ENCODE data around the gene ZNF3. TPM values are rescaled to one million over a fixed set of nuclear protein-coding genes. Genes with fewer than 3 reads are reported as not detected.

Gene ZNF3
- total RNA-seq, 1 experiment from 2014 or later, result 32.9 TPM

GRCh38 chr7:100093925-100094486 is 12.5 kb upstream of the ZNF3 start:
- H3K36me3 ChIP-seq (ENCODE audit: control insufficient read depth, insufficient read depth, low read length), result peaks cover 46% of the 10 kb centered on the region
- peak overlapping the region; percentile 52; the same call in 1 of the 2 replicates for H3K27ac ChIP-seq (ENCODE audit: low read length)
- ChIA-PET CTCF (no interaction called here), POLR2A (no interaction called here)
- no peak for TF ChIP-seq SIN3A (IDR thresholded peaks at IDR 0.05; ENCODE audit: borderline replicate concordance, insufficient read depth, low read depth, low read length)
- no peak for TF ChIP-seq CTCF (IDR thresholded peaks at IDR 0.05)
- no peak for TF ChIP-seq TCF7L2 (IDR thresholded peaks at IDR 0.05; ENCODE audit: low read depth, low read length)
- TF ChIP-seq REST (IDR thresholded peaks at IDR 0.05; ENCODE audit: insufficient read depth in 1 of 2, low read depth in 2 of 2, low read length in 1 of 2), result no peak
- TF ChIP-seq POLR2AphosphoS5 (IDR thresholded peaks at IDR 0.05; ENCODE audit: low read depth, low read length), result peak; percentile 48; the same call in 1 of the 2 replicates
- H3K4me1 ChIP-seq (ENCODE audit: control insufficient read depth, insufficient read depth, low read length), result peaks cover 23% of the 10 kb centered on the region
- H3K9me3 ChIP-seq (ENCODE audit: control insufficient read depth, insufficient read depth, low read depth, low read length), result no peaks in the 10 kb centered on the region
- H3K4me3 ChIP-seq (ENCODE audit: low read depth in 2 of 2, low read length in 2 of 2), result no peak overlapping the region
- no TSS peak for BruUV-seq (replicated peaks)
- in situ Hi-C loops (cut with HindIII; ENCODE audit: low pct_unique_long_range_greater_than_20kb, low sequenced_read_pairs), result no loop called here
- DNase-seq (ENCODE audit: low read depth, low spot score) (no peak), ATAC-seq (peak; percentile 19; the same call in 1 of the 2 replicates)
- intact Hi-C loops (cut with micrococcal nuclease; ENCODE audit: unreplicated experiment), result no loop called here
- H3K27me3 ChIP-seq (ENCODE audit: control insufficient read depth, insufficient read depth, low read length), result no peaks in the 10 kb centered on the region

- DNase-seq (ENCODE audit: low read depth, low spot score) (no peak), ATAC-seq (peak; percentile 23)
- intact Hi-C loops (cut with micrococcal nuclease; ENCODE audit: unreplicated experiment), result no loop called here
- POLR2A ChIA-PET, result no interaction called here
- Histone ChIP-seq H3K27me3 (ENCODE audit: control insufficient read depth, insufficient read depth, low read length) (no peaks in the 10 kb centered on the region), H3K36me3 (ENCODE audit: control insufficient read depth, insufficient read depth, low read length) (peaks cover 41% of the 10 kb centered on the region), H3K4me3 (ENCODE audit: low read depth in 2 of 2, low read length in 2 of 2) (no peak overlapping the region), H3K9me3 (ENCODE audit: control insufficient read depth, insufficient read depth, low read depth, low read length) (no peaks in the 10 kb centered on the region), H3K4me1 (ENCODE audit: control insufficient read depth, insufficient read depth, low read length) (peaks cover 23% of the 10 kb centered on the region), H3K27ac (ENCODE audit: low read length) (peak overlapping the region; percentile 52; the same call in 1 of the 2 replicates)
- BruUV-seq (replicated peaks), result no TSS peak
- no peak for TF ChIP-seq SIN3A (IDR thresholded peaks at IDR 0.05; ENCODE audit: borderline replicate concordance, insufficient read depth, low read depth, low read length)
- no peak for TF ChIP-seq REST (IDR thresholded peaks at IDR 0.05; ENCODE audit: insufficient read depth in 1 of 2, low read depth in 2 of 2, low read length in 1 of 2)
- no peak for TF ChIP-seq TCF7L2 (IDR thresholded peaks at IDR 0.05; ENCODE audit: low read depth, low read length)
- no peak for TF ChIP-seq CTCF (IDR thresholded peaks at IDR 0.05)
- no peak for TF ChIP-seq POLR2AphosphoS5 (IDR thresholded peaks at IDR 0.05; ENCODE audit: low read depth, low read length)
- CTCF ChIA-PET, result no interaction called here
- in situ Hi-C loops (cut with HindIII; ENCODE audit: low pct_unique_long_range_greater_than_20kb, low sequenced_read_pairs), result no loop called here
Observed at GRCh38 chr7:100093498-100093897, 12.0 kb upstream of the ZNF3 start.

Data from Panc1 (cell line).